ENCODE measurements around the gene CLSTN3.

CLSTN3 gene

DNA sequence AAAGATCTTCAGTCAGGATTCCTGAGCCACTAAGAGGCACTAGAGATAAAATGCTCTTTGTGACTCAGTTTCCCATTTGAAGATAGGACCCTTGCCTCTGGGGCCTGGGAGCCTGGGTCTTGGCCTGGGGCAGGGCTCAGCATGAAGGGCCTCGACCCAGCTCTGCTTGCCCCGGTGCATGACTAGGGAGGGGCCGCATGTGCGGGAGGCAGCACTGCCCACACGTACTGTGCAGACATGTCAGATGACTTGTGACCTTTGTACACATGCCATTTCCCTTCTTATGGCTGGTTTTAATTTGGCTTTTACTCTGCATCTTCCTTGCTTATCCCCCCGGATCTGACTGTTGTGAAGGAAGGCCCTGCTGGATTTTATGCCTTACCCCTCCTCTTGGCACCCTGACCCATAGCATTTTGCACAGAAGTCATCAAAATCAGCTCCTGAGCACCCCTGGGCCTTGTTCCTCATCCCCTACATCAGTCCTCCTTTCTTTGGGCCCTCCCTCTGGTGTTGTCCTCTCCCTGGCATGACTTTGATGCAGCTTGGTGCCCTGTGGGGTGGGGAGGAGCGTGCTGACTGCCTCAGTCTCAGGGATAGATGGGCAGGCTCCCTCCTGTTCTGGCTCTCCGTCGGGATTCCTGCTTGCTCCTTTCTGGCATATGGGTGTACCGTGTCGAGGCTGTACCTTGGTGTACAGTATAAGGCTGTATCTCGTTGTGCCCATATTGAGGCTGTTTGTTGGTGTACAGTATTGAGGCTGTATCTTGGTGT, 4.4 kb downstream of the CLSTN3 start:
- no peak overlapping the region for H3K4me2 ChIP-seq (ENCODE audit: low read length)
- H3K79me2 ChIP-seq (ENCODE audit: control insufficient read depth, low read length) = no peaks in the 10 kb centered on the region
- H3F3A ChIP-seq (ENCODE audit: control insufficient read depth, insufficient read depth) = no peaks in the 10 kb centered on the region
- peaks cover 17% of the 10 kb centered on the region for H3K4me1 ChIP-seq (ENCODE audit: control insufficient read depth, low read length)
- no peaks in the 10 kb centered on the region for H4K20me1 ChIP-seq (ENCODE audit: control insufficient read depth, insufficient read depth, low read depth, low read length)
- H3K27ac ChIP-seq (ENCODE audit: low read depth, low read length) = no peak overlapping the region
- H3K9me2 ChIP-seq (replicated peaks; ENCODE audit: control insufficient read depth, low read length) = no peaks in the 10 kb centered on the region
- peaks cover 31% of the 10 kb centered on the region for H3K27me3 ChIP-seq (ENCODE audit: control insufficient read depth, low read length)
- no peaks in the 10 kb centered on the region for H3K36me3 ChIP-seq (ENCODE audit: control insufficient read depth, low read length)
- no peak overlapping the region for H3K4me3 ChIP-seq (ENCODE audit: low read length)
- TF ChIP-seq EZH2phosphoT487 (IDR thresholded peaks at IDR 0.05; ENCODE audit: borderline replicate concordance, low read length) (no peak), CTCF (IDR thresholded peaks at IDR 0.05; ENCODE audit: low read depth, low read length, poor library complexity, severe bottlenecking) (no peak)
- H3K9me3 ChIP-seq (ENCODE audit: control insufficient read depth, insufficient read depth, low read length) = no peaks in the 10 kb centered on the region

DNA sequence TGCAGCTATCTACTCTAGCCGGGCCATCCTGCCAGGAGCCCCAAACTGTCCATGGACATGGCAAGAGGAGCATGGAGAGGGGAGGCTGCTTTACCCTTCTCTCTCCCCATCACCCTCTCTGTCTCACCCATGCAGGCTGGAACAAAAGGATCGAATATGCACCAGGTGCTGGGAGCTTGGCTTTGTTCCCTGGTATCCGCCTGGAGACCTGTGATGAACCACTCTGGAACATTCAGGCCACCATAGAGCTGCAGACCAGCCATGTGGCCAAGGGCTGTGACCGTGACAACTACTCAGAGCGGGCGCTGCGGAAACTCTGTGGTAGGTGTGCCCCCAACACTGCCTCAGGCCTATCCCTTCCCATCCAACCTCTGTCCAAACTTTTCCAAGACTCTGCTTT, 5.9 kb downstream of the CLSTN3 start:
- Histone ChIP-seq H3K4me2 (ENCODE audit: low read length) (no peak overlapping the region), H3K9me3 (ENCODE audit: control insufficient read depth, insufficient read depth, low read length) (no peaks in the 10 kb centered on the region), H3F3A (ENCODE audit: control insufficient read depth, insufficient read depth) (no peaks in the 10 kb centered on the region), H4K20me1 (ENCODE audit: control insufficient read depth, insufficient read depth, low read depth, low read length) (no peaks in the 10 kb centered on the region), H3K4me3 (ENCODE audit: low read length) (no peak overlapping the region), H3K36me3 (ENCODE audit: control insufficient read depth, low read length) (no peaks in the 10 kb centered on the region), H3K9me2 (replicated peaks; ENCODE audit: control insufficient read depth, low read length) (no peaks in the 10 kb centered on the region), H3K4me1 (ENCODE audit: control insufficient read depth, low read length) (peaks cover 2% of the 10 kb centered on the region), H3K27me3 (ENCODE audit: control insufficient read depth, low read length) (peaks cover 16% of the 10 kb centered on the region), H3K27ac (ENCODE audit: low read depth, low read length) (no peak overlapping the region), H3K79me2 (ENCODE audit: control insufficient read depth, low read length) (no peaks in the 10 kb centered on the region)
- TF ChIP-seq CTCF (IDR thresholded peaks at IDR 0.05; ENCODE audit: low read depth, low read length, poor library complexity, severe bottlenecking) = no peak
- TF ChIP-seq EZH2phosphoT487 (IDR thresholded peaks at IDR 0.05; ENCODE audit: borderline replicate concordance, low read length) = no peak

- Histone ChIP-seq H3K36me3 (ENCODE audit: control insufficient read depth, low read length) (no peaks in the 10 kb centered on the region), H3K79me2 (ENCODE audit: control insufficient read depth, low read length) (no peaks in the 10 kb centered on the region), H3K27ac (ENCODE audit: low read depth, low read length) (no peak overlapping the region), H3K4me1 (ENCODE audit: control insufficient read depth, low read length) (no peaks in the 10 kb centered on the region), H3K4me2 (ENCODE audit: low read length) (no peak overlapping the region), H3K27me3 (ENCODE audit: control insufficient read depth, low read length) (peaks cover 10% of the 10 kb centered on the region; the same call in 1 of the 2 replicates), H3F3A (ENCODE audit: control insufficient read depth, insufficient read depth) (no peaks in the 10 kb centered on the region), H3K4me3 (ENCODE audit: low read length) (no peak overlapping the region), H3K9me3 (ENCODE audit: control insufficient read depth, insufficient read depth, low read length) (no peaks in the 10 kb centered on the region), H4K20me1 (ENCODE audit: control insufficient read depth, insufficient read depth, low read depth, low read length) (no peaks in the 10 kb centered on the region), H3K9me2 (replicated peaks; ENCODE audit: control insufficient read depth, low read length) (no peaks in the 10 kb centered on the region)
- no peak for TF ChIP-seq CTCF (IDR thresholded peaks at IDR 0.05; ENCODE audit: low read depth, low read length, poor library complexity, severe bottlenecking)
- no peak for TF ChIP-seq EZH2phosphoT487 (IDR thresholded peaks at IDR 0.05; ENCODE audit: borderline replicate concordance, low read length)
Measured at GRCh38 chr12:7136676-7137075, 6.5 kb downstream of the CLSTN3 start.
